Smooth muscle cell (in vitro differentiated cells): ENCODE measurements around the gene GEMIN4. TPM values are rescaled to one million over a fixed set of nuclear protein-coding genes. Genes with fewer than 3 reads are reported as not detected.
"Not testable (repeated sequence)": the region's sequence is repeated elsewhere in the genome, so short reads cannot be mapped to it uniquely, and the experiment has no call there.

Source experiments
- DNase-seq: peaks from one replicate; lab custom pipeline; 2025; ENCODE audit not compliant: unreplicated experiment; lab: John Stamatoyannopoulos, UW
- H2AFZ ChIP-seq: fragments of 200-600 bp; sonication (generic); 2 replicates; pipeline ENCODE4 v1.6.0; 2016; ENCODE audit warnings: antibody characterized with exemption, low read depth, mild to moderate bottlenecking
- H3F3A ChIP-seq: fragments of 200-600 bp; sonication (generic); 2 replicates; pipeline ENCODE4 v1.6.0; 2017; ENCODE audit warnings: antibody characterized with exemption, low read depth
- H3K27ac ChIP-seq: fragments of 200-600 bp; sonication (generic); 2 replicates; pipeline ENCODE4 v1.5.1; 2016; ENCODE audit warnings: low read depth, mild to moderate bottlenecking
- H3K27me3 ChIP-seq: fragments of 200-600 bp; sonication (generic); 2 replicates; pipeline ENCODE4 v1.6.1; 2016; ENCODE audit warnings: low read depth, mild to moderate bottlenecking
- H3K36me3 ChIP-seq: fragments of 200-600 bp; sonication (generic); 2 replicates; pipeline ENCODE4 v1.5.1; 2016; ENCODE audit warnings: low read depth
- H3K4me1 ChIP-seq: fragments of 200-600 bp; sonication (generic); 2 replicates; pipeline ENCODE4 v1.5.1; 2016; ENCODE audit warnings: low read depth
- H3K4me2 ChIP-seq: fragments of 200-600 bp; sonication (generic); 2 replicates; pipeline ENCODE4 v1.6.0; 2016; ENCODE audit warnings: mild to moderate bottlenecking
- H3K4me3 ChIP-seq: fragments of 200-600 bp; sonication (generic); 2 replicates; pipeline ENCODE4 v1.5.1; 2016; ENCODE audit warnings: mild to moderate bottlenecking
- H3K79me2 ChIP-seq: fragments of 200-600 bp; sonication (generic); 2 replicates; pipeline ENCODE4 v1.6.0; 2016; ENCODE audit warnings: low read depth, mild to moderate bottlenecking
- H3K9ac ChIP-seq: fragments of 200-600 bp; sonication (generic); 2 replicates; pipeline ENCODE4 v1.6.0; 2016; ENCODE audit warnings: low read depth
- H3K9me3 ChIP-seq: fragments of 200-600 bp; sonication (generic); replicated peaks from 2 replicates; pipeline ENCODE4 v1.5.1; 2016; ENCODE audit warnings: low read depth
- H4K20me1 ChIP-seq: fragments of 200-600 bp; sonication (generic); 2 replicates; pipeline ENCODE4 v1.6.0; 2016; ENCODE audit warnings: low read depth
- WGBS: methylation state at CpG from one replicate; pipeline ENCODE4 v1.1.7; 2016; ENCODE audit warnings: low lambda C conversion rate; 5-methylcytosine and 5-hydroxymethylcytosine counted together
- polyA plus RNA-seq: library from polyadenylated mRNA; unstranded; fragments of >200 nt; fragmentation: Nextera tagmentation; extraction: Ambion mirVana; gene quantifications from 2 replicates; pipeline ENCODE4 v1.2.1, GENCODE V29; 2016
- total RNA-seq: library from RNA; depleted of rRNA; stranded (reverse); fragments of >200 nt; gene quantifications from 2 replicates; pipeline ENCODE4 v1.2.3, GENCODE V29; 2014
- TF ChIP-seq, protein P1 (sequence below): fragments of 200-600 bp; sonication (generic); IDR thresholded peaks from 2 replicates; pipeline ENCODE4 v1.5.1; 2017; ENCODE audit warnings: borderline replicate concordance, mild to moderate bottlenecking, antibody characterized with exemption; ENCODE audit not compliant: insufficient read depth, poor library complexity, severe bottlenecking

GEMIN4 gene
- total and polyA plus RNA-seq, 2 experiments from 2014 or later: 10.5 to 18.8 TPM

- H3K27ac ChIP-seq: no peak overlapping the region
- DNase-seq: no peak
- no peak overlapping the region for H3K4me3 ChIP-seq
- H3K36me3 ChIP-seq: peaks cover 13% of the 10 kb centered on the region
- H3F3A ChIP-seq: peaks cover 6% of the 10 kb centered on the region
- H3K4me2 ChIP-seq: no peak overlapping the region
- no peaks in the 10 kb centered on the region for H3K79me2 ChIP-seq
- TF ChIP-seq, protein P1, sequence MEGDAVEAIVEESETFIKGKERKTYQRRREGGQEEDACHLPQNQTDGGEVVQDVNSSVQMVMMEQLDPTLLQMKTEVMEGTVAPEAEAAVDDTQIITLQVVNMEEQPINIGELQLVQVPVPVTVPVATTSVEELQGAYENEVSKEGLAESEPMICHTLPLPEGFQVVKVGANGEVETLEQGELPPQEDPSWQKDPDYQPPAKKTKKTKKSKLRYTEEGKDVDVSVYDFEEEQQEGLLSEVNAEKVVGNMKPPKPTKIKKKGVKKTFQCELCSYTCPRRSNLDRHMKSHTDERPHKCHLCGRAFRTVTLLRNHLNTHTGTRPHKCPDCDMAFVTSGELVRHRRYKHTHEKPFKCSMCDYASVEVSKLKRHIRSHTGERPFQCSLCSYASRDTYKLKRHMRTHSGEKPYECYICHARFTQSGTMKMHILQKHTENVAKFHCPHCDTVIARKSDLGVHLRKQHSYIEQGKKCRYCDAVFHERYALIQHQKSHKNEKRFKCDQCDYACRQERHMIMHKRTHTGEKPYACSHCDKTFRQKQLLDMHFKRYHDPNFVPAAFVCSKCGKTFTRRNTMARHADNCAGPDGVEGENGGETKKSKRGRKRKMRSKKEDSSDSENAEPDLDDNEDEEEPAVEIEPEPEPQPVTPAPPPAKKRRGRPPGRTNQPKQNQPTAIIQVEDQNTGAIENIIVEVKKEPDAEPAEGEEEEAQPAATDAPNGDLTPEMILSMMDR: no peak
- no peaks in the 10 kb centered on the region for H3K9me3 ChIP-seq
- H3K27me3 ChIP-seq: no peaks in the 10 kb centered on the region
- H2AFZ ChIP-seq: no peak overlapping the region
- H3K4me1 ChIP-seq: no peaks in the 10 kb centered on the region
- H4K20me1 ChIP-seq: no peaks in the 10 kb centered on the region
- 97% methylated on average over 5 of the region's 5 CpGs for WGBS
- H3K9ac ChIP-seq: no peak overlapping the region
Measured at GRCh38 chr17:759964-760363, 7.9 kb upstream of the GEMIN4 start.

GRCh38 chr17:756010-756567 lies 4.0 kb upstream of the GEMIN4 start:
- H3K4me1 ChIP-seq, H3K9ac ChIP-seq, H4K20me1 ChIP-seq, H2AFZ ChIP-seq, DNase-seq, H3K27me3 ChIP-seq, H3K79me2 ChIP-seq, H3K9me3 ChIP-seq, H3K4me3 ChIP-seq: not testable (repeated sequence)
- peaks cover 11% of the 10 kb centered on the region for H3K36me3 ChIP-seq
- H3F3A ChIP-seq: peaks cover 14% of the 10 kb centered on the region
- H3K4me2 ChIP-seq: peak overlapping the region; percentile 26
- WGBS: 60% methylated on average over 15 of the region's 15 CpGs
- peak overlapping the region; percentile 35 for H3K27ac ChIP-seq

GRCh38 chr17:755319-755961 lies 3.4 kb upstream of the GEMIN4 start:
- Histone ChIP-seq H3K27ac (peak overlapping the region; percentile 35), H3F3A (peaks cover 14% of the 10 kb centered on the region), H3K79me2 (peaks cover 14% of the 10 kb centered on the region)
- not testable (repeated sequence) for DNase-seq, H3K27me3 ChIP-seq, H3K4me3 ChIP-seq, H4K20me1 ChIP-seq, H3K4me2 ChIP-seq, H3K9me3 ChIP-seq, H3K36me3 ChIP-seq, H3K4me1 ChIP-seq, H3K9ac ChIP-seq, H2AFZ ChIP-seq
- WGBS: over 99% methylated on average over 9 of the region's 9 CpGs

DNA sequence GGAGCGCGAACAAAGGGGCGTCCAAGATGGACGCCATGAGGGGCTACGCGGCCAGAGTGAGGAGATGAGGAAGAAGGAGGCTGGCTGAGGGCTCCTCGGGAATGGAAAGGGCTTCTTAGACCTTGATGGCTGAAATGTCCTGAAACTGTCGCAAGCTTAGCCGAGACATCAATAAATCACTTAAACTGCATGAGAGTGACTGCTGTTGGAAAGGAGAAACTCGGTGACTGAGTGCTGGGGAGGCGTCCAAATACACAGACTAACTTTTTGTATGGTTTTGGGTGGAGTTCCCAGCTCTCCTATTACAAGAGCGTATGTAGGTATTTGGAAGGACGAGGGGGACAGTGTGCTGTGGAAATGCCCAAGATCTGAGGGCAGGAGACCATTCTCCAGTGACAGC lies 1.4 kb upstream of the GEMIN4 start:
- Histone ChIP-seq H3F3A (peaks cover 8% of the 10 kb centered on the region), H3K27me3 (no peaks in the 10 kb centered on the region), H3K9ac (no peak overlapping the region), H3K27ac (no peak overlapping the region), H2AFZ (no peak overlapping the region), H3K4me2 (no peak overlapping the region), H3K9me3 (no peaks in the 10 kb centered on the region), H4K20me1 (no peaks in the 10 kb centered on the region), H3K36me3 (no peaks in the 10 kb centered on the region), H3K79me2 (peaks cover 22% of the 10 kb centered on the region), H3K4me1 (no peaks in the 10 kb centered on the region), H3K4me3 (no peak overlapping the region)
- no peak for DNase-seq
- TF ChIP-seq, protein P1: no peak
- WGBS: 86% methylated on average over 12 of the region's 13 CpGs
